AG04450 (cell line): Measurements from ENCODE around the gene KBTBD4. TPM values are rescaled to one million over a fixed set of nuclear protein-coding genes. Genes with fewer than 3 reads are reported as not detected.

Experiments
- CTCF ChIA-PET: fragments of 300-600, 350-600 bp; formaldehyde crosslinking; extraction: SDS; loops from one replicate; lab custom pipeline; 2022; ENCODE audit warnings: antibody characterized with exemption, inconsistent platforms; lab: Charles Lee
- POLR2A ChIA-PET: fragments of 350-600 bp; formaldehyde crosslinking; extraction: SDS; loops from one replicate; lab custom pipeline; 2021; ENCODE audit warnings: antibody characterized with exemption, inconsistent platforms; lab: Yijun Ruan, JAX
- DNase-seq: peaks from one replicate; pipeline ENCODE4 v3.0.0-alpha.2; 2011; ENCODE audit warnings: low read depth, low spot score
- H3K27ac ChIP-seq: one replicate; pipeline ENCODE4 v1.5.1; 2012; ENCODE audit warnings: low read depth, low read length, control low read depth
- H3K27me3 ChIP-seq: one replicate; pipeline ENCODE4 v1.6.0; 2012; ENCODE audit warnings: low read length; ENCODE audit not compliant: control insufficient read depth, insufficient read depth
- H3K4me3 ChIP-seq: 2 replicates; pipeline ENCODE4 v1.5.1; 2011; ENCODE audit warnings: mild to moderate bottlenecking, low read depth, low read length, control low read depth
- H3K9me3 ChIP-seq: 2 replicates; pipeline ENCODE4 v1.5.1; 2012; ENCODE audit warnings: low read length; ENCODE audit not compliant: control insufficient read depth, insufficient read depth
- polyA plus RNA-seq: library from polyadenylated mRNA; depleted of rRNA; stranded (reverse); fragments of >200 nt; gene quantifications from 2 replicates; pipeline ENCODE4 v1.2.3, GENCODE V29; 2011
- TF ChIP-seq, protein P1 (sequence below): IDR thresholded peaks from 2 replicates; pipeline ENCODE4 v1.5.1; 2011; ENCODE audit warnings: low read depth, low read length, control low read depth, inconsistent platforms

Gene KBTBD4
- polyA plus RNA-seq, 1 experiment, result 20.0 TPM

DNA sequence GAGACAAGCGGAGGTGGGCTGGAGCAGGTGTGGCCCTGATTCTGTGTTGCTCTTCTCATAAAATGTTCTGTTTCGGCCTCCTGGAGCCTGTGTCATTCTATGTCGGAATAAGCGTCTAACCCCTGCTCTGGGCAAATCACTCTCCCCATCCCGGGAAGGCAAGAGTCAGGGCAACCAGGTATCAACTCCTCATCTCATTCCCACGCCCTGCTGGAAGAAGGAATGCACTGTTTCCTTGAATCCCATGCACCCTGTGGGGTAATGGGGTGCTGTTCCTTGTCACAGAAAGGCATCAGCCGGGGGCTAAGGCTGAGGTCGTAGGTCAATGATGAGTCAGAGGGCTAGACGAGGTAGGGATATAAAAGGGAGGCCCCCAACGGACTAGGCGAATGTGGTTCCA is 10.3 kb upstream of the KBTBD4 start:
- Histone ChIP-seq H3K4me3 (no peak overlapping the region), H3K27me3 (peaks cover 28% of the 10 kb centered on the region), H3K9me3 (peaks cover 8% of the 10 kb centered on the region; the same call in 1 of the 2 replicates), H3K27ac (no peak overlapping the region)
- TF ChIP-seq, protein P1, sequence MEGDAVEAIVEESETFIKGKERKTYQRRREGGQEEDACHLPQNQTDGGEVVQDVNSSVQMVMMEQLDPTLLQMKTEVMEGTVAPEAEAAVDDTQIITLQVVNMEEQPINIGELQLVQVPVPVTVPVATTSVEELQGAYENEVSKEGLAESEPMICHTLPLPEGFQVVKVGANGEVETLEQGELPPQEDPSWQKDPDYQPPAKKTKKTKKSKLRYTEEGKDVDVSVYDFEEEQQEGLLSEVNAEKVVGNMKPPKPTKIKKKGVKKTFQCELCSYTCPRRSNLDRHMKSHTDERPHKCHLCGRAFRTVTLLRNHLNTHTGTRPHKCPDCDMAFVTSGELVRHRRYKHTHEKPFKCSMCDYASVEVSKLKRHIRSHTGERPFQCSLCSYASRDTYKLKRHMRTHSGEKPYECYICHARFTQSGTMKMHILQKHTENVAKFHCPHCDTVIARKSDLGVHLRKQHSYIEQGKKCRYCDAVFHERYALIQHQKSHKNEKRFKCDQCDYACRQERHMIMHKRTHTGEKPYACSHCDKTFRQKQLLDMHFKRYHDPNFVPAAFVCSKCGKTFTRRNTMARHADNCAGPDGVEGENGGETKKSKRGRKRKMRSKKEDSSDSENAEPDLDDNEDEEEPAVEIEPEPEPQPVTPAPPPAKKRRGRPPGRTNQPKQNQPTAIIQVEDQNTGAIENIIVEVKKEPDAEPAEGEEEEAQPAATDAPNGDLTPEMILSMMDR, result no peak
- DNase-seq, result no peak
- ChIA-PET POLR2A (no interaction called here), CTCF (no interaction called here)

DNA sequence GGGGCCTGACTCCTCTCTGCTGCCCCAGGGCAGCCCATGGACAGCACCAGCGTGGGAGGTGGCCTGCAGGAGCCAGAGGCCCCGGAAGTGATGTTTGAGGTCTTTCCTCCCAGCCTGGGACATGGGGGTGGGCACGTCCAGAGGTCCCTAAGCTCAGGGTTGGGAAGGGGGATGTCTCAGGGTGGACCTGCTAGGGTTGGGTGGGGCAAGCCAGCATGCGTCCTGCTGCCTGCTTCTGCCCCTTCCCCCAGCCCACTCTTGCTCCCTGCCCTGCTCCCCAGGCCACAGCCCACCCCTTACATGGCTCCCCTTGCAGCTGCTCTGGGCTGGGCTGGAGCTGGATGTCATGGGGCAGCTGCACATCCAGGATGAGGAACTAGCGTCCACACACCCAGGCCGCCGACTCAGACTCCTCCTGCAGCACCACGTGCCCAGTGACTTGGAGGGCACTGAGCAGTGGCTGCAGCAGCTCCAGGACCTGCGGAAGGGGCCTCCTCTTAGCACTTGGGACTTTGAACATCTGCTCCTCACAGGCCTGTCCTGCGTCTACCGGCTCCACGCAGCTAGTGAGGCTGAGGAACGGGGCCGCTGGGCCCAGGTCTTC is 9.1 kb upstream of the KBTBD4 start:
- no peak overlapping the region for H3K27ac ChIP-seq
- H3K9me3 ChIP-seq, result peaks cover 8% of the 10 kb centered on the region; the same call in 1 of the 2 replicates
- ChIA-PET POLR2A (no interaction called here), CTCF (no interaction called here)
- no peak for DNase-seq
- H3K27me3 ChIP-seq, result peaks cover 16% of the 10 kb centered on the region
- H3K4me3 ChIP-seq, result no peak overlapping the region
- TF ChIP-seq, protein P1, result no peak

DNA sequence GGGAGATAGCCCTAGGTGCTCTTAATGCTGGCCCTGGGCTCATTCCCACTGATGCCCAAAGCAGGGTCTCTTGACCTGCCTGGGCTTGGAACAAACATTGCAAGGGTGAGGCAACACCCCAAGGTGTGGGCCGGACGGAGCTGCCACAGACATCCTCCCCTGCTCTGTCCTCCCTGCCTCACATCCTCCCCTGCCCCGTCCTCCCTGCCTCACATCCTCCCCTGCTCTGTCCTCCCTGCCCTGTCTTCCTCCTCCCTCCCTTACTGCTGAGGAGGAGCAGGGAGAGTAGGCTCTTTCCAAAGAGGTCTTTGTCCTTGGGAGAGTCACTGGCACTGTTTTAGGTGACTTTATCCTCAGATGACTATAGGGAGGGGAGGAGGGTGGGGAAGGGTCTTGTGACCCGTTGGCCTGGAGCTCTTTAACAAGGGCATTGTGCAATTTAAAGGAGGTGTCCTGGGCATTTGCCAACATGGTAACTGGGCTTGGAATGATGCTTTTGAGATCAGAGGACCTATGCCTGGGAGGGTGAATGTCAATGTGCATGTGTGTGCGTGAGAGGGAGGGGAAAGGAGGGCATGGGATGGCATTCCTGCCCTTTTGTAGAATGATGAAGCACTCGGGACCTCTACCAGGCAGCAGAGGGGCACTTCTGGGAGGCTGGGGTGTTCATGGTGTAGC is 8.4 kb upstream of the KBTBD4 start:
- H3K9me3 ChIP-seq, result peaks cover 8% of the 10 kb centered on the region; the same call in 1 of the 2 replicates
- no peak overlapping the region for H3K27ac ChIP-seq
- no peak overlapping the region for H3K4me3 ChIP-seq
- TF ChIP-seq, protein P1, result no peak
- ChIA-PET POLR2A (no interaction called here), CTCF (no interaction called here)
- peaks cover 10% of the 10 kb centered on the region for H3K27me3 ChIP-seq
- no peak for DNase-seq

- ChIA-PET CTCF (no interaction called here), POLR2A (interaction anchor here (0.9 kb wide), 1 partner anchor 9 kb away, joined by 3 read pairs; no protein-coding TSS in a partner anchor)
- DNase-seq, result no peak
Observed at GRCh38 chr11:47586098-47586855, 7.5 kb upstream of the KBTBD4 start, which contains the start of gene FAM180B. TSS of gene FAM180B (plus strand) at chr11:47586678. CDS start at chr11:47586769, 91 bp downstream.

More at GRCh38 chr11:47586098-47586855, 7.5 kb upstream of the KBTBD4 start, which contains the start of gene FAM180B:
- Histone ChIP-seq H3K27me3 (peaks cover 4% of the 10 kb centered on the region), H3K4me3 (no peak within 1 kb of the TSS), H3K27ac (no peak within 1 kb of the TSS), H3K9me3 (peaks cover 8% of the 10 kb centered on the region; the same call in 1 of the 2 replicates)
- TF ChIP-seq, protein P1, result no peak
